Upper lobe of right lung (tissue), 1 donor: ENCODE results near the gene EIF4G3. TPM values are rescaled to one million over a fixed set of nuclear protein-coding genes. Genes with fewer than 3 reads are reported as not detected.

Experiments used
- ATAC-seq: fragments of 200-7000 bp; cut with Tn5 transposase; one replicate; pipeline ENCODE4 v1.9.1; 2020; ENCODE audit warnings: mild to moderate bottlenecking, moderate library complexity
- DNase-seq: peaks from one replicate; pipeline ENCODE4 v3.0.0-alpha.2; 2020
- H3K27ac ChIP-seq: fragments of 200-600 bp; one replicate; pipeline ENCODE4 v1.8.0; 2022
- H3K27me3 ChIP-seq: fragments of 200-600 bp; one replicate; pipeline ENCODE4 v1.8.0; 2022; ENCODE audit warnings: mild to moderate bottlenecking
- H3K36me3 ChIP-seq: fragments of 200-600 bp; one replicate; pipeline ENCODE4 v1.8.0; 2022
- H3K4me1 ChIP-seq: fragments of 200-600 bp; one replicate; pipeline ENCODE4 v1.8.0; 2022
- H3K4me3 ChIP-seq: fragments of 200-600 bp; one replicate; pipeline ENCODE4 v1.8.0; 2022; ENCODE audit warnings: mild to moderate bottlenecking
- H3K9me3 ChIP-seq: fragments of 200-600 bp; one replicate; pipeline ENCODE4 v1.8.0; 2022
- CTCF ChIP-seq: fragments of 200-600 bp; IDR thresholded peaks from one replicate; pipeline ENCODE4 v1.8.0; 2022; ENCODE audit warnings: antibody characterized with exemption
- intact Hi-C: fragments of 100-400 bp; cut with DNase I; formaldehyde crosslinking; loops from one replicate; pipeline ENCODE4 v1.11.0; 2022
- total RNA-seq: library from RNA; stranded (reverse); fragmentation: NEBNext Ultra II Directional; extraction: Animal tissue kit (Norgen Biotek cat#: 25700); gene quantifications from one replicate; pipeline ENCODE4 v1.2.1, GENCODE V29; 2021
- donor health status: DM: no; HTN: yes; CAD: no; lungs with severe emphysema.

EIF4G3 gene
- total RNA-seq, 1 donor from 2014 or later = 44.5 TPM

DNA sequence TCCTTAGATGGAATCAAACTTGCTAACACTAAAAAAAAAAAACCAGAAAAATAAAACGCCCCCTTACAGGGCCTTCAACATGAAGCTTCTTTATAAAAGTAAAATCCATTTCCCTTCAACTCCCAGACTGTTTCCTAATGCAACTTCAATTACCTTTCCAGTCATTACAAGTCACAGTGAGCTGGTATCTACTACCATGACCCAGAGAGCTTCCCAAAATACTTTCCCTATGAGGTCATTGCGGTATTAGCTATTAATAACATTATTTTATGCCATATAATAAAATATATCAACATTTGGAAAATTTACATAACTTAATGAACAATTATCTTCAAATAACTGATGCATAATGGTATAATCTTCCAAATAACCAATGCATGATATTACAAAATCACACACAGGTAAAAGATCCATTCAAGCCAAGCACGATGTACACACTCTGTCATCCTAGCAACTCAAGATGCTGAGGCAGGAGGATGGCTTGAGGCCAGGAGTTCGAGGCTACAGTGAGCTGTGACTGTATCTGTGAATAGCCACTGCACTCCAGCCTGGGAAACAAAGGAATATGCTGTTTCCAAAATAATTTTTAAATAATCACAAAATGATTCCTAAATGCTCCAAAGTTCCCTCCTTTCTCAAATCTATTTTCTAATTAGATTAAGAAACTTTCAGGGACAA is 24.1 kb downstream of the EIF4G3 start:
- Histone ChIP-seq H3K4me1 (peaks cover 12% of the 10 kb centered on the region), H3K36me3 (peaks cover 5% of the 10 kb centered on the region), H3K27ac (no peak overlapping the region), H3K9me3 (no peaks in the 10 kb centered on the region), H3K4me3 (no peak overlapping the region), H3K27me3 (no peaks in the 10 kb centered on the region)
- intact Hi-C loops = no loop called here
- DNase-seq (no peak), ATAC-seq (no peak)
- TF ChIP-seq CTCF = no peak

DNA sequence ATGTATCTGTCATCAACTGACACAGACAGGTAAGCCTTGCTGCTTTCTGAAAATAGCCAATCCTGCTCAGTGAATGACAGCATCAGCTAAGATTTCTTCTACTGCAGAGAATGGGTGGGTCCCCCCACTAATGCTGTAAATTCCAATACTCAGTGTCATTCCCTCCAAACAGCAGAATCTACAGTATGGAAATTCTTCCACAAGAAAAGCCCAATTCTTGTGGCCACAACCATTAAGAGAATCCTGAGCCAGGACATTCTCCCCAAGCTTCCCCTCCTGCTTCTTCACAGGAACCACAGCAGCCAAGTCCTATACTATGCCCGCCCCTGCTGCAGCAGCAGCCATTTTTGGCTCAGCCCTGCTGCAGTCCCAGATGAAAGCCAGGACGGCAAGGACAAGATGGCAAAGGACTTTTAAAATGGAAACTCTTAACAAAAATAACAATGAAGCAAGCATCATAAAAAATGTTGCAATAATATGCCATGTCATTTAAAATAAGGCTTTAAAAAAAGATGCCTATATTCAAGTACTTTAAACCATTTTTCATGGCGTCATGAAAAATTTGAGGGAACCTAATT is 26.8 kb downstream of the EIF4G3 start:
- H3K36me3 ChIP-seq = peaks cover 5% of the 10 kb centered on the region
- H3K27ac ChIP-seq = no peak overlapping the region
- peaks cover 12% of the 10 kb centered on the region for H3K4me1 ChIP-seq
- no peak for DNase-seq
- peak; percentile 21 for ATAC-seq
- H3K4me3 ChIP-seq = no peak overlapping the region
- TF ChIP-seq CTCF = no peak
- intact Hi-C loops = no loop called here
- H3K27me3 ChIP-seq = no peaks in the 10 kb centered on the region
- no peaks in the 10 kb centered on the region for H3K9me3 ChIP-seq

DNA sequence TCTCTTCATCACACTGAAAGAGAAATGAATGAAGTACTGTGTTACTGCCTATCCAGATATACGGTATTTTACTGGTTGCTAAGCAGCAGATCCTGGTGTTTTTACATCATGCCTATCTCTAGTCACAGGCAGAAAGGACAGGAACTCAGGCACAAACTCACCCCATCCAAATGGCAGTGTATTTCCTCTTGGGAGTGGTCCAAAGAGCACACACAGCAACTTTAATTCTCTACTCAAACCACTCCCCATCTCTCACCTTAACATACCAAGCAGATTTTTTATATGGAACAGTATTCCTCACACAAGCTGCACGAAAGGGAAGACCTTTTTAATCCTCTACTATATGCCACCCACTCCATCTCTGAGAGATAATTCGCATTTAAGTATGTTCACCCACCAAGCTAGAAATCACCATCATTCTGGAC is 27.3 kb downstream of the EIF4G3 start:
- Histone ChIP-seq H3K36me3 (peaks cover 5% of the 10 kb centered on the region), H3K27ac (peak overlapping the region; percentile 9), H3K9me3 (no peaks in the 10 kb centered on the region), H3K4me1 (peaks cover 12% of the 10 kb centered on the region), H3K27me3 (no peaks in the 10 kb centered on the region), H3K4me3 (no peak overlapping the region)
- TF ChIP-seq CTCF = no peak
- ATAC-seq = peak; percentile 72
- DNase-seq = no peak
- intact Hi-C loops = no loop called here

DNA sequence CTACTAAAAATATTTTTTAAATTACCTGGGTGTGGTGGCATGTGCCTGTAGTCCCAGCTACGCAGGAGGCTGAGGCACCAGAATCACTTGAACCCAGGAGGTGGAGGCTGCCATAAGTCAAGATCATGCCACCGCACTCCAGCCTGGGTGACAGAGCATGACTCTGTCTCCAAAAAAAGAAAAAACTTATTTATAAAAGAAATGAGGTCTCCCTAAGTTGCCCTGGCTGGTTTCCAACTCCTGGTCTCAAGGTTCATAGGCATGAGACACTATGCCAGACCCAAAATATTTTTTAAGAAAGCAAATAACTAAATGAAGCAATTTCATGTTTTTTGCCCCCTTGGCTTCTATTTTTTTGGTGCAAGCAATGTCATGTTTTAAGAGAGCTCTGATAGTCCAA is 32.9 kb downstream of the EIF4G3 start:
- ATAC-seq = no peak
- Histone ChIP-seq H3K27me3 (no peaks in the 10 kb centered on the region), H3K27ac (no peak overlapping the region), H3K9me3 (no peaks in the 10 kb centered on the region), H3K4me1 (no peaks in the 10 kb centered on the region), H3K4me3 (no peak overlapping the region), H3K36me3 (peaks cover 13% of the 10 kb centered on the region)
- no peak for DNase-seq
- intact Hi-C loops = no loop called here
- no peak for TF ChIP-seq CTCF

GRCh38 chr1:21143138-21143537 is 33.6 kb downstream of the EIF4G3 start:
- peaks cover 12% of the 10 kb centered on the region for H3K36me3 ChIP-seq
- no peaks in the 10 kb centered on the region for H3K4me1 ChIP-seq
- H3K27ac ChIP-seq = no peak overlapping the region
- no peak for TF ChIP-seq CTCF
- no peaks in the 10 kb centered on the region for H3K27me3 ChIP-seq
- DNase-seq = no peak
- intact Hi-C loops = no loop called here
- no peaks in the 10 kb centered on the region for H3K9me3 ChIP-seq
- ATAC-seq = no peak
- H3K4me3 ChIP-seq = no peak overlapping the region
